ENCODE data around the gene DOCK2. TPM values are rescaled to one million over a fixed set of nuclear protein-coding genes. Genes with fewer than 3 reads are reported as not detected.

DOCK2 gene
- polyA plus RNA-seq, 1 donor (not counting 4 experiments of a cell fraction or from before 2014, with no cell fraction given), result 0.21 TPM

GRCh38 chr5:170132269-170132975, 495.3 kb downstream of the DOCK2 start:
- Histone ChIP-seq H3K4me2 (ENCODE audit: control insufficient read depth, extremely low read depth, insufficient read depth, low read depth, low read length) (no peak overlapping the region), H3K4me1 (ENCODE audit: control insufficient read depth, extremely low read depth, insufficient read depth, low read length) (no peaks in the 10 kb centered on the region), H3K9ac (ENCODE audit: control insufficient read depth, extremely low read depth, insufficient read depth, low read length) (no peak overlapping the region), H3K36me3 (ENCODE audit: control insufficient read depth in 2 of 2, extremely low read depth in 1 of 2, insufficient read depth in 2 of 2, low read length in 2 of 2) (no peaks in the 10 kb centered on the region), H3K9me3 (ENCODE audit: control insufficient read depth, low read depth, low read length) (no peaks in the 10 kb centered on the region), H3K79me2 (ENCODE audit: control insufficient read depth, insufficient read depth, low read length) (no peaks in the 10 kb centered on the region), H4K20me1 (ENCODE audit: control insufficient read depth, extremely low read depth, insufficient read depth, low read length) (no peaks in the 10 kb centered on the region), H3K9me1 (ENCODE audit: control insufficient read depth, extremely low read depth, insufficient read depth, low read length) (no peaks in the 10 kb centered on the region), H3K4me3 (ENCODE audit: control insufficient read depth in 2 of 3, extremely low read depth in 1 of 3, insufficient read depth in 2 of 3, low read depth in 1 of 3, low read length in 3 of 3) (no peak overlapping the region), H2AFZ (ENCODE audit: control insufficient read depth, low read length) (no peak overlapping the region), H3K27me3 (ENCODE audit: control insufficient read depth, extremely low read depth, insufficient read depth, low read length) (no peaks in the 10 kb centered on the region), H3K27ac (ENCODE audit: control insufficient read depth, insufficient read depth, low read length) (no peak overlapping the region)
- no peak for TF ChIP-seq EZH2 (IDR thresholded peaks at IDR 0.05; ENCODE audit: low read length)
- no peak for TF ChIP-seq CTCF (optimal IDR thresholded peaks at IDR 0.05 in 1 of 3, IDR thresholded peaks at IDR 0.05 in 1 of 3, conservative IDR thresholded peaks at IDR 0.05 in 1 of 3; ENCODE audit: extremely low read depth in 1 of 3, insufficient read depth in 2 of 3, low read length in 3 of 3)
- DNase-seq (ENCODE audit: low read depth, low spot score), result no peak
- dilution Hi-C loops (cut with MboI; ENCODE audit: extremely low pct_ligation_motif_present, low sequenced_read_pairs), result no loop called here
- FAIRE-seq, result no peak

Small RNA genes within 50 kb of the gene (small RNA-seq; reads per million reads assigned to genes)
- 0 reads per million in 3 experiments for gene MIR378E (ENCODE audit: insufficient read length in 3 of 3, low read depth in 3 of 3, low replicate concordance in 1 of 3)

Other genes with a start within 250 kb of the DOCK2 start
- gene SPDL1, start 53.5 kb upstream of the DOCK2 start, polyA plus RNA-seq, result 9.6 to 24.6 TPM (median 20.8 TPM) in 3 replicates

All from keratinocyte (primary cell).